Mucosa of stomach (tissue), 1 donor: Measurements from ENCODE around the gene GUCA2B.

Source experiments
- H3K27me3 ChIP-seq: one replicate; pipeline ENCODE4 v1.7.0; 2013; ENCODE audit warnings: mild to moderate bottlenecking, low read length; ENCODE audit not compliant: control insufficient read depth, insufficient read depth
- H3K36me3 ChIP-seq: one replicate; pipeline ENCODE4 v1.7.0; 2013; ENCODE audit warnings: low read length; ENCODE audit not compliant: control insufficient read depth, insufficient read depth
- H3K4me1 ChIP-seq: one replicate; pipeline ENCODE4 v1.7.0; 2013; ENCODE audit warnings: mild to moderate bottlenecking, low read length; ENCODE audit not compliant: control insufficient read depth, insufficient read depth
- H3K4me3 ChIP-seq: one replicate; pipeline ENCODE4 v1.7.0; 2013; ENCODE audit warnings: low read length
- H3K9ac ChIP-seq: one replicate; pipeline ENCODE4 v1.7.0; 2013; ENCODE audit warnings: mild to moderate bottlenecking, low read length, moderate library complexity
- H3K9me3 ChIP-seq: one replicate; pipeline ENCODE4 v1.7.0; 2013; ENCODE audit warnings: mild to moderate bottlenecking, low read length, moderate library complexity; ENCODE audit not compliant: control insufficient read depth
- donor health status: Pancreatic carcinoma.

The GUCA2B gene

DNA sequence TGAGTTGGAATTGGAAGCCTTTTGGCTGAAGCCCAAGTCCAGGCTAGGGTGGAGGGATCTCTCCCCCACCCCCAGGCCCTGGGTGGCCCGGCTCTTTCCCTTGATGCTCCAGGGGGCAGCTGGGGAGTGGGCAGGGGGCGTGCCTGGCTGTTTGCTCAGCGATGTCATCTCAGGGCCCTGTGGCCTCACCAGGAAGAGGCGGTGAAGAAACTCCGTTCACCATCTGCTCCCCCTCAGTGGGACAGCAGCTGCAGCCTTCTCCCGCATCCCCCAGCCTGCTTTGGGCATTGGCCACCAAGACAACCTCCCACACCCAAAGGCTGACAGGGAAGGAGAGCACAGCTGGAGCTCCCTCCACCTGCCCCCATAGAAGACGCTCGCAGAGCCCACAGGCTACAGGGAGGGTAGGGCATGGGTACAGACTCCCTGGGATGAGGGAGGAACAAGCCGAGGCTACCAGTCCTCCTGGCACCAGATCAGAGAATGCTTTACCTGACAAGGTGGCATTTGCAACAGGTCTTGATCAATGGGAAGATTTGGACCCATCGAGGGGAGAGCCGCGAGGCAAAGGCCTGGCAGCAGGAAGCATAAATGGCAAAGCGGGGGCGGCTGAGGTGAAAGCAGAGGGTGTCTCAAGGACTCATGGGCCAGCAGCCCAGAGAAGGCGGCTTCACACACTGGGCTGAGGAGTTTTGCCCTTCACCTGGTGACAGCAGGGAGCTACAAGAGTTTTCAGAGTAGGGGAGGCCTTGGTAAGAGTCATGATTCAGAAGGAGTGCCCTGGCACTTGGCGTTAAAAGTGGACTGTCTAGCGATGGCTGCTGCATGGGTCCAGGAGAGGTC lies 17.8 kb downstream of the GUCA2B start:
- H3K27me3 ChIP-seq: no peaks in the 10 kb centered on the region
- no peak overlapping the region for H3K9ac ChIP-seq
- H3K4me1 ChIP-seq: peaks cover 26% of the 10 kb centered on the region
- no peaks in the 10 kb centered on the region for H3K9me3 ChIP-seq
- no peak overlapping the region for H3K4me3 ChIP-seq
- H3K36me3 ChIP-seq: no peaks in the 10 kb centered on the region

DNA sequence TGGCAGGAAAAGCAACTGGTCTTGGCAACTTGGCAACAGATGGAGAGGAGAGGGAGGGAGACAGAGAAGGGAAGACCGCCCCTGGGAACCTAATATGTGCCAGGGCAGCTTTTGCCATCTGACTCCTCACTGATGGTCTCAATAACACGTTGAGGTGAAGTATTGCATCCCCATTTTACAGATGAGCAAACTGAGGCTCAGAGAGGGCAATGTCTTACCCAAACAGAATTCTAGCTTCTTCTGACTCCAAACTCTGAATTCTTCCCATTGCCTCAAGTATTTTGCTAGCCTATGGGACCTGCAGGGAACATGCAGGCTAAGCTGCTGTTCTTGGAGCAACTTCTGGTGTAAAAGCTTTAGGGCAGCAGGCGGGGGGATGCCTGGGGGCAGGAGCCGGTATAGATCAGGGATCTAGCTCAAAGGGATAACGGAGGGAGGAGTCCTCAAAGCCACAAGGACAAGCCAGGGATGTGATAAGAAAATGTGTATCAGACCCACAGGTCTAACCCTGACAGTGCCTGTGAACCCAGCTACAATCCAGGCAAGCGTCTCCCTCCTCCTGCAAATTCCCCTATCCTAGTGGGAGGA lies 18.6 kb downstream of the GUCA2B start:
- peaks cover 22% of the 10 kb centered on the region for H3K4me1 ChIP-seq
- H3K9ac ChIP-seq: no peak overlapping the region
- no peaks in the 10 kb centered on the region for H3K36me3 ChIP-seq
- H3K4me3 ChIP-seq: no peak overlapping the region
- H3K9me3 ChIP-seq: no peaks in the 10 kb centered on the region
- H3K27me3 ChIP-seq: no peaks in the 10 kb centered on the region

DNA sequence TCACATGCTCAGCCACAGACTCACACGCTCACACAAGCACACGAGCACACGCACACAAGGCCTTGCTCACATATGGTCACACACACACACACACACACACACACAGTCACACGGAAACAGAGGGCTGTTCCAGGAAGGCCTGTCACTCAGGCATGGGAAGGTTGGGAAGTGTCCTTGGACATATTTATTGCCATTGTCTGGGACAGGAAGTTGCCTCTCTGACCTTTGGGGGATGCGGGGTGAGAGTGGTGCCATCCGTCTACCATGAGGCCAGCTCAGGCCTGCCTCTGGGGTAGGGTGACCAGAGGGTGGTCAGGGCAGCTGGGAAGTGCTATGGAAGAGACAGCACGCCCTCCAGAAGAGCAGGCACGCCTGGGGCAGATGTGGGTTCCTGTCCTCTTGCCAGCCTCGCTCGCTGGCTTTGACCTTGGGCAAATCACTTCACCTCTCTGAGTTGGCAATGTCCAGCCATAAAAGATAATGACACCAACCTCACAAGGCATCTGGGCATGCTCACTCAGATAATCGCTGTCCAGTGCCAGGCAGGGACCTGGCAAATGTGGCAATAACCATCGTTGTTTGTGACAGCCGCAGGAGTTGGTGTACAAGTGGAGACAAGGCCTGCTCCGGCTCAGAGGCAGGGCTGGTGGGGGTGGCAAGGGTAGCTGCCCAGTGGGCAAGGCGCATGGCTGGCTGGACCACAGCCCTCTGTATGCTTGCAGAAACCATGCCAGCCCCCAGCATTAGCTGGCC lies 19.3 kb downstream of the GUCA2B start:
- H3K9me3 ChIP-seq: no peaks in the 10 kb centered on the region
- H3K4me3 ChIP-seq: no peak overlapping the region
- H3K4me1 ChIP-seq: peaks cover 29% of the 10 kb centered on the region
- H3K9ac ChIP-seq: no peak overlapping the region
- H3K36me3 ChIP-seq: no peaks in the 10 kb centered on the region
- H3K27me3 ChIP-seq: no peaks in the 10 kb centered on the region

DNA sequence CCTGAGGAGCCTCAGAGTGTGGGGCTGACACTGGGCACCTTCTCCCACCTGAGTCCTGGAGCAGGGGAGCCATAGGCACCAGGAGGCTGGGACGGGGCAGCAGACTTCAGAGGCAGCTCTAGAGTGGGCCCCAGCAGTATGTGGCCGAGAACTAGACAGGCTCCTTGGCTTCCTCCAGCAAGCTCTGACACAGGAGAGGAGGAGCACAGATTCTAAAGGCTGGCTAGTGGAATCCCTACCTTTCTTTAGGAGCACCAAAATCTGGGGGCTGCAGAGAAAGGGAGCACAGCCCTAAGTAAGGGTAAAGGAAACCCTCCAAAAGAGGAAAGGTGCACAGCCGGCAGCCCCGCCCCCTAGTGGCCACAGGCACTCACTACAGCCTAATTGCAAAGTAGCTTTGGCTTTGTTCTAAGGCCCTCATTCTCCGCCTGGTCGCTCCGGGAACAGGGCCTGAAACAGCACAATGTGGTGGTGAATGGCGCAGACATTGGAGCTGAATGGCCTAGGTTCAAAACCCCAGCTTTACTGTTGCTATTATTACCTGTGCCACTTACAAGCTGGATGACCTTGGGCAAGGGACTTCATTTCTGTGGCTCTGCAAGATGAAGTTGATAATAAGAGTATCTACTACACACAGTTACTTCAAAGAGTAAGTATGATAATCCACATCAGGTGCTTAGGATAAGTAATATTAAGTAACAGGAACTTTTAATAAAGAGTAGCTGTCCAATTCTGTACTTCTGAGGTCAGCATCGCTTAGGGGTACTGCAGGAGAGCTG lies 20.1 kb downstream of the GUCA2B start:
- Histone ChIP-seq H3K4me3 (no peak overlapping the region), H3K36me3 (no peaks in the 10 kb centered on the region), H3K4me1 (peaks cover 36% of the 10 kb centered on the region), H3K9ac (no peak overlapping the region), H3K27me3 (no peaks in the 10 kb centered on the region), H3K9me3 (no peaks in the 10 kb centered on the region)

DNA sequence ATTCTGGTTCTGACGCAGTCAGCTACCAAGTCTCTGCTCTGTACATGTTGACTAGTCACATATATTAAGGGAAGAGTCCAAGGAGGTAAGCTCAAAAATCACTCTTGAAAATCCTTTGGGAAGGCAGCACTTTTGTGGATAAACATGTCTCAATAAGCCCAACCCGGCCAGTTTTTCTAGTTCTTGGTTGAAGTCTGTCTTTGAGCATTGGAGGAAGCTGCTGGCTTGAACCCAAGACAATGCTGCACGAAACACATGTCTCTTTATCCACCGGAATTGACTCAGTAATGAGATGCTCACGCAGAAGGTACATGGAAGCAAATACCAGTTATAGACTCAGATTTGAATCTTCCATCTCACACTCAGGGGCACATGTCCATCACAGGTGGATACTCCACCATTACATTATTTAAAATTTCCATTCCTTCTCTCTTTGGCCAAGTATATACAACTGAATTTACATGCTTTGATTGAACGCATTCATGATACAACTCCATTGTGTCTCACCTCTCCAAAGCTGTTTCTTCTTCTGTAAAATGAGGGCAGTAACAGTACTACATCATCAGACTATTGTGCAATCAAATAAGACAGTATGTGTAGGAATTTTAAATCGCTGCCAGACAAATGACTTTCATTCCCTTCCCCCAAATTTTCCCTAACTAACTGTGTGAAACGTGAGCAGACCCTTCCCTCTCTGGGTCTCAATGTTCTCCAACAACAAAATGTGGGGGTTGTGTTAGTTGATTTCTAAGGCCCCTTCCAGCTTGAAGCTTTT lies 20.9 kb downstream of the GUCA2B start:
- Histone ChIP-seq H3K4me1 (peaks cover 36% of the 10 kb centered on the region), H3K27me3 (no peaks in the 10 kb centered on the region), H3K9me3 (no peaks in the 10 kb centered on the region), H3K36me3 (no peaks in the 10 kb centered on the region), H3K9ac (no peak overlapping the region), H3K4me3 (no peak overlapping the region)

DNA sequence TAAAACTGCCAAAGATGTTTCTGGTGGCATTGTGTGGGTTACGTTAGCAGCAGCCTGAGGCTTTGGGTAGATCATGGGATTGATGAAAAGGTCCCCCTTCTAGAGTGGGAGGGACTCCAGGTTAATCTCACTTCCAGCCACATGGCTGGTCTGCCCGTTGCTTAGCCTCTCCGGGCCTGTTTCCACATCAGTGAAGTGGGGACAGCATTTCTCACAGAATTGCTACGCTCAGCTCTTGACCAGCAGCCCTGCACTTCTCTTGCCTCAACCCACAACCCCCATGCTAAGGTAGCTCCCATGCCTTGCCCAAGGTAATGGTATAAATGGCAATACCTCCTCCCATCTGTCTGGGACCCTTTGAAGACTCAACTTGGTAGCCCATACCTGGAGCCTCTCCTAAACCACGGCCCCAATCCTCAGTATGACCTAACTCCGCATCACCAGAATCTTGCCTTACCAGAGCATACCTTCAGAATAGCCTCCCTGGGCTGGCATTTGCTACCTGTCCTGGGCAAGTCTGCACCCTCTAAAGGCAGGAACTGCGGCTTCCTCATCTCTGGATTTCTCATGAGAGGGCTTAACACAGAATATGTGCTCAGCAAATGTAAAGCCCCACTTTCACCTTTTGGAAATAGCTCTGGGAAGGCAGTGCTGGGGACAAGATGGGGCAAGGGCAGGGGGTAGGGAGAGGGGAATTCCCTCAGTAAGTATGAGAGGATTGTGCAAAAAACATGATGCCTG lies 22.3 kb downstream of the GUCA2B start:
- Histone ChIP-seq H3K27me3 (no peaks in the 10 kb centered on the region), H3K4me3 (no peak overlapping the region), H3K9me3 (no peaks in the 10 kb centered on the region), H3K9ac (no peak overlapping the region), H3K4me1 (peaks cover 26% of the 10 kb centered on the region), H3K36me3 (no peaks in the 10 kb centered on the region)

DNA sequence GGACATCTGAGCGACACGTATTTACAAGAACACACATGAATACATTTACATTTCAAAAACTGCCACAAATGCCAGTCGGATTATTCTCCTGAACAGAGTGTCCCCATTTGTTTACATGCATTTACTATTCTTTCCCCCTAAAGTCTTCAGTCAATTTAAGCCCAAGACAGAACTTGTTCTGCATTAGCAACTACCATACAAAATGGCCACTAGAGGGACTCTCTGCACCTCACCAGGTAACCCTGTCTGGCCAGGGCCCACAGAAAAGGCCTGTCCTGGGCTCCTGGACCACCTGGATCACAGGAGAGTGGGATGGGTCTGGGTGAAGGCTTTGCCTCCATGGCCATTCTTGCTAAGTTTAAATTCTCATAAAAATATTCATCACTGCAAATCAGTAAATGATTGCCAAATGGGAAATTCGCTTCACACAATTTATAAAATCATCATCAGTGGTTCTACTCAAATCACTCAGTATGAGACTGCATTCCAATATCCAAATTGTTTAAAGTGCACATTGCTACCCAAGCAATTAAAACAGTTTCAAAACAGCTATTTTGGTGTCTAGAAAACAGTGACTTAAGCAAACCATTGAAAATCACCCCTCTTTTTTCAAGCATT lies 23.8 kb downstream of the GUCA2B start:
- H3K4me3 ChIP-seq: no peak overlapping the region
- no peaks in the 10 kb centered on the region for H3K9me3 ChIP-seq
- no peak overlapping the region for H3K9ac ChIP-seq
- H3K36me3 ChIP-seq: no peaks in the 10 kb centered on the region
- H3K27me3 ChIP-seq: no peaks in the 10 kb centered on the region
- H3K4me1 ChIP-seq: peaks cover 26% of the 10 kb centered on the region

DNA sequence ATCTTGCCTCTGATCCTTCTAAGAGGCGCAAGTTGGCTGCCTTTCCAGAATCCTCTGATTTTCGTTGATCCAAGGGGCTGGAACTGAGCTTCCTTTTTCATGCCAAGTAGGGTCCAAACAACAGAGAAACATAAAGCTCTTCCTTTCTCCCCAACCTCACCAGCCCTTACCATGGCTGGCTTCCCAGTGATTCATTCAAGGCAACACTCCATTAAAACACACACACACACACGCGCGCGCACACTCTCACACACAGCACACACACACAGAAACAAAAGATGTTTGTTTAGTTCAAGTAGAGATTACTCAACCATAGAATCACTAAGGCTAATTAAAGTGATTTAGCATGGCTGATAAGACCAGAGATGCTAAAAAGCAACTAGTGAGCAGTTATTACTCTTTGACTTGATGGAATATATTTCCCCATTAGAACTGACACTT lies 24.4 kb downstream of the GUCA2B start:
- Histone ChIP-seq H3K9ac (no peak overlapping the region), H3K9me3 (no peaks in the 10 kb centered on the region), H3K36me3 (no peaks in the 10 kb centered on the region), H3K4me1 (peaks cover 24% of the 10 kb centered on the region), H3K27me3 (no peaks in the 10 kb centered on the region), H3K4me3 (no peak overlapping the region)

DNA sequence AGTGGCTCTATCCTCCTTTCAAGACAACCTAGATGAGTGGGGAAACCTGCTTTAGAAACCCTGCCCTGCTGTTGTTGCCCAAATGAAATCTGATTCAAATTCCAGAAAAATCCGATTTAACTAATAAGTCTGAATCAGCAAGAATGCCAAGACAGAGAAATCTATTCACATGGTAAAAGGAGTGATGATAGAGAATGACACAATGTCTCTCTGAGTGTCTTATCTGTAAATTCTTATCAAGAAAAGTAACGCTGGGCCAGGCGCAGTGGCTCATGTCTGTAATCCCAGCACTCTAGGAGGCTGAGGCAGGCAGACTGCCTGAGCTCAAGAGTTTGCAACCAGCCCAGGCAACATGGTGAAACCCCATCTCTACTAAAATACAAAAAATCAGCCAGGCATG lies 25.0 kb downstream of the GUCA2B start:
- Histone ChIP-seq H3K4me3 (no peak overlapping the region), H3K27me3 (no peaks in the 10 kb centered on the region), H3K4me1 (peaks cover 17% of the 10 kb centered on the region), H3K36me3 (no peaks in the 10 kb centered on the region), H3K9ac (no peak overlapping the region), H3K9me3 (no peaks in the 10 kb centered on the region)

DNA sequence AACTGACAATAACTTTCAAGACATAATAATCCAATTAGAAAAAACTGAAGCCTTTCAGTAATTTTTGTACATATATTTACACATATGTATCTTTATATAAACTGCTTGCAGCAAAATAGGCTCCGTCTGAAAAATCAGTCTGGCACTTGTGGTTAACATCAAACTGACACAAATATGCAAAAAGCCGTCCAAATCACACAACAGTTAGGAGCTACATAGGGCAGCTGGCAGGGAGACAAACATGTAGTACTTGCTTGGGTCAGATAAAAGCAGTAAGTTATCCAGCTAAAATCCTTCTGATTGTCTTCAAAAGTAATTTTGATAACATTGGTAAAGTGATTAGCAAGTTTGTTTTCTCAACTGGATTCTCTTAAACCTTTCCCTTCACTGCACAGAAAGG lies 26.1 kb downstream of the GUCA2B start:
- Histone ChIP-seq H3K4me1 (peaks cover 15% of the 10 kb centered on the region), H3K9ac (no peak overlapping the region), H3K9me3 (no peaks in the 10 kb centered on the region), H3K36me3 (no peaks in the 10 kb centered on the region), H3K27me3 (no peaks in the 10 kb centered on the region), H3K4me3 (no peak overlapping the region)
